B cell (primary cell): ENCODE results near the gene ASB15. TPM values are rescaled to one million over a fixed set of nuclear protein-coding genes. Genes with fewer than 3 reads are reported as not detected.

ENCODE experiments used
- ATAC-seq: fragments of 200-7000 bp; cut with Tn5 transposase; one replicate; pipeline ENCODE4 v1.10.0; 2021; ENCODE audit warnings: low read depth, mild to moderate bottlenecking, moderate number of reproducible peaks, moderate library complexity
- CTCF ChIA-PET: fragments of 350-600 bp; sonication (Branson Sonifier 250); formaldehyde crosslinking; loops from one replicate; lab custom pipeline; 2021; ENCODE audit warnings: antibody characterized with exemption, inconsistent platforms; lab: Charles Lee
- POLR2A ChIA-PET: fragments of 350-600 bp; sonication (Branson Sonifier 250); formaldehyde crosslinking; loops from one replicate; lab custom pipeline; 2021; ENCODE audit warnings: antibody characterized with exemption; lab: Charles Lee
- DNase-seq: peaks from one replicate; pipeline ENCODE4 v3.0.0; 2013
- H2AFZ ChIP-seq: 2 replicates; pipeline ENCODE4 v1.6.1; 2012; ENCODE audit warnings: mild to moderate bottlenecking, low read depth, low read length; ENCODE audit not compliant: insufficient read depth, poor library complexity, severe bottlenecking
- H3K27ac ChIP-seq, 2 donors: 1 replicate in 1 of 2; 2 replicates in 1 of 2; pipeline ENCODE4 v1.5.1; 2012 to 2013; ENCODE audit warnings: low read length in 2 of 2, mild to moderate bottlenecking in 2 of 2, moderate library complexity in 1 of 2
- H3K27me3 ChIP-seq, 4 experiments: fragments of 200-600 bp in 1 of 4; sonication (generic) in 1 of 4; replicated peaks in 1 of 4; 1 replicate in 2 of 4; 2 replicates in 2 of 4; pipeline versions ENCODE4 v1.6.1 to v1.7.0; 2013 to 2016; ENCODE audit warnings: low read length in 3 of 4, mild to moderate bottlenecking in 2 of 4, mixed read lengths in 1 of 4, moderate library complexity in 1 of 4; ENCODE audit not compliant: insufficient read depth in 4 of 4, control insufficient read depth in 3 of 4; ENCODE audit errors: control extremely low read depth in 1 of 4
- H3K36me3 ChIP-seq, 2 experiments: replicated peaks in 1 of 2; 1 replicate in 1 of 2; 2 replicates in 1 of 2; pipeline versions ENCODE4 v1.6.1 to v1.7.1; 2013; ENCODE audit warnings: low read length in 1 of 2; ENCODE audit not compliant: insufficient read depth in 2 of 2, control insufficient read depth in 1 of 2; ENCODE audit errors: control extremely low read depth in 1 of 2, extremely low read depth in 1 of 2
- H3K4me1 ChIP-seq, 2 donors: fragments of 200-600 bp in 1 of 2; sonication (generic) in 1 of 2; 1 replicate in 1 of 2; 2 replicates in 1 of 2; pipeline versions ENCODE4 v1.5.1 to v1.6.1; 2013 to 2017; ENCODE audit warnings: low read length in 2 of 2; ENCODE audit not compliant: control insufficient read depth in 2 of 2, insufficient read depth in 2 of 2
- H3K4me2 ChIP-seq: replicated peaks from 2 replicates; pipeline ENCODE3; 2012; ENCODE audit warnings: mild to moderate bottlenecking, low read depth, low read length; ENCODE audit not compliant: poor library complexity, severe bottlenecking
- H3K4me3 ChIP-seq, 5 experiments: fragments of 200-600 bp in 1 of 5; sonication (generic) in 1 of 5; 1 replicate in 3 of 5; 2 replicates in 2 of 5; pipeline versions ENCODE4 v1.5.1 to v1.7.0; 2011 to 2016; ENCODE audit warnings: low read length in 4 of 5, mild to moderate bottlenecking in 4 of 5, low read depth in 2 of 5, control low read depth in 1 of 5, moderate library complexity in 1 of 5; ENCODE audit not compliant: insufficient read depth in 1 of 5; ENCODE audit errors: control extremely low read depth in 1 of 5, extremely low read depth in 1 of 5
- H3K79me2 ChIP-seq: fragments of 200-600 bp; sonication (generic); one replicate; pipeline ENCODE4 v1.6.0; 2016; ENCODE audit warnings: low read length; ENCODE audit not compliant: control insufficient read depth, insufficient read depth
- H3K9ac ChIP-seq: fragments of 200-600 bp; sonication (generic); 2 replicates; pipeline ENCODE4 v1.6.1; 2017; ENCODE audit warnings: mild to moderate bottlenecking, low read length, moderate library complexity
- H3K9me3 ChIP-seq, 3 donors: one replicate each; pipeline versions ENCODE4 v1.6.1 to v1.7.1; 2013; ENCODE audit warnings: low read length in 2 of 3; ENCODE audit not compliant: control insufficient read depth in 2 of 3, insufficient read depth in 1 of 3; ENCODE audit errors: control extremely low read depth in 1 of 3
- H4K20me1 ChIP-seq: 2 replicates; pipeline ENCODE4 v1.6.0; 2012; ENCODE audit warnings: mild to moderate bottlenecking, low read length; ENCODE audit not compliant: insufficient read depth, control insufficient read depth, poor library complexity, severe bottlenecking
- H3K27ac Mint-ChIP-seq: one replicate; pipeline ENCODE4 v1.8.0; 2021; ENCODE audit warnings: mixed read lengths
- H3K27me3 Mint-ChIP-seq: one replicate; pipeline ENCODE4 v1.8.0; 2021; ENCODE audit warnings: mixed read lengths
- H3K4me1 Mint-ChIP-seq: one replicate; pipeline ENCODE4 v1.8.0; 2021; ENCODE audit warnings: mixed read lengths
- H3K4me3 Mint-ChIP-seq: one replicate; pipeline ENCODE4 v1.8.0; 2021; ENCODE audit warnings: mixed read lengths
- H3K9me3 Mint-ChIP-seq: one replicate; pipeline ENCODE4 v1.8.0; 2022; ENCODE audit warnings: mixed read lengths; ENCODE audit not compliant: insufficient read depth
- EZH2 ChIP-seq: IDR thresholded peaks from 2 replicates; pipeline ENCODE4 v1.6.1; 2012; ENCODE audit warnings: borderline replicate concordance, low read depth, mild to moderate bottlenecking, moderate library complexity, low read length; ENCODE audit not compliant: insufficient read depth, poor library complexity, severe bottlenecking
- WGBS: methylation state at CpG from one replicate; pipeline ENCODE4 v1.1.5; 2013; ENCODE audit warnings: missing lambda C conversion rate; ENCODE audit not compliant: insufficient coverage; 5-methylcytosine and 5-hydroxymethylcytosine counted together
- intact Hi-C: fragments of 100-400 bp; cut with micrococcal nuclease; formaldehyde crosslinking; loops from one replicate; pipeline ENCODE4 v1.10.0; 2022
- polyA plus RNA-seq: library from polyadenylated mRNA; depleted of rRNA; stranded (reverse); fragments of >200 nt; gene quantifications from 2 replicates; pipeline ENCODE4 v1.2.3, GENCODE V29; 2012
- total RNA-seq, 2 donors: library from RNA; stranded (reverse); fragments of 120-200 nt in 1 of 2; gene quantifications; 1 replicate in 1 of 2; 2 replicates in 1 of 2; pipeline versions ENCODE4 v1.2.3 to v1.2.4, GENCODE V29; 2013 to 2022
- TF ChIP-seq, protein P1 (sequence below): fragments of 200-600 bp; IDR thresholded peaks from one replicate; pipeline ENCODE4 v1.8.0; 2022; ENCODE audit warnings: antibody characterized with exemption, mild to moderate bottlenecking

The ASB15 gene
- total and polyA plus RNA-seq, 2 donors (not counting 1 experiment from before 2014, with no cell fraction given): not detected

- H3K27me3 ChIP-seq: no peaks in the 10 kb centered on the region
- Mint-ChIP-seq H3K4me1 (no peaks in the 10 kb centered on the region), H3K27me3 (peaks cover 25% of the 10 kb centered on the region), H3K9me3 (no peaks in the 10 kb centered on the region), H3K27ac (no peak overlapping the region), H3K4me3 (no peak overlapping the region)
- ATAC-seq (no peak), DNase-seq (no peak)
- H3K4me1 ChIP-seq: no peaks in the 10 kb centered on the region
- intact Hi-C loops: no loop called here
- no peaks in the 10 kb centered on the region for H3K9me3 ChIP-seq
- no peak overlapping the region for H3K4me2 ChIP-seq
- no peaks in the 10 kb centered on the region for H4K20me1 ChIP-seq
- CTCF ChIA-PET: no interaction called here
- H3K27ac ChIP-seq: no peak overlapping the region
- no peak overlapping the region for H2AFZ ChIP-seq
- H3K9ac ChIP-seq: no peak overlapping the region
- TF ChIP-seq, protein P1, sequence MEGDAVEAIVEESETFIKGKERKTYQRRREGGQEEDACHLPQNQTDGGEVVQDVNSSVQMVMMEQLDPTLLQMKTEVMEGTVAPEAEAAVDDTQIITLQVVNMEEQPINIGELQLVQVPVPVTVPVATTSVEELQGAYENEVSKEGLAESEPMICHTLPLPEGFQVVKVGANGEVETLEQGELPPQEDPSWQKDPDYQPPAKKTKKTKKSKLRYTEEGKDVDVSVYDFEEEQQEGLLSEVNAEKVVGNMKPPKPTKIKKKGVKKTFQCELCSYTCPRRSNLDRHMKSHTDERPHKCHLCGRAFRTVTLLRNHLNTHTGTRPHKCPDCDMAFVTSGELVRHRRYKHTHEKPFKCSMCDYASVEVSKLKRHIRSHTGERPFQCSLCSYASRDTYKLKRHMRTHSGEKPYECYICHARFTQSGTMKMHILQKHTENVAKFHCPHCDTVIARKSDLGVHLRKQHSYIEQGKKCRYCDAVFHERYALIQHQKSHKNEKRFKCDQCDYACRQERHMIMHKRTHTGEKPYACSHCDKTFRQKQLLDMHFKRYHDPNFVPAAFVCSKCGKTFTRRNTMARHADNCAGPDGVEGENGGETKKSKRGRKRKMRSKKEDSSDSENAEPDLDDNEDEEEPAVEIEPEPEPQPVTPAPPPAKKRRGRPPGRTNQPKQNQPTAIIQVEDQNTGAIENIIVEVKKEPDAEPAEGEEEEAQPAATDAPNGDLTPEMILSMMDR: no peak
- no peak for TF ChIP-seq EZH2
- POLR2A ChIA-PET: no interaction called here
- H3K4me3 ChIP-seq: no peak overlapping the region
- H3K79me2 ChIP-seq: no peaks in the 10 kb centered on the region
- no peaks in the 10 kb centered on the region for H3K36me3 ChIP-seq
- 95% methylated on average over 4 of the region's 6 CpGs for WGBS
Observed at GRCh38 chr7:123653162-123653561, 51.5 kb downstream of the ASB15 start.

GRCh38 chr7:123655614-123656013 lies 54.0 kb downstream of the ASB15 start, which contains the start of gene LMOD2:
LMOD2 (plus strand) TSS chr7:123655866; CDS start chr7:123655964, 98 bp downstream.
- H4K20me1 ChIP-seq: no peaks in the 10 kb centered on the region
- intact Hi-C loops: no loop called here
- no peaks in the 10 kb centered on the region for H3K79me2 ChIP-seq
- no peaks in the 10 kb centered on the region for H3K36me3 ChIP-seq
- Mint-ChIP-seq H3K4me3 (no peak within 1 kb of the TSS), H3K27ac (no peak within 1 kb of the TSS), H3K27me3 (peaks cover 27% of the 10 kb centered on the region), H3K4me1 (no peaks in the 10 kb centered on the region), H3K9me3 (no peaks in the 10 kb centered on the region)
- ATAC-seq: no peak
- H3K27me3 ChIP-seq: peaks cover 0 to 4% (median 0%) of the 10 kb centered on the region in 4 experiments
- H3K4me2 ChIP-seq: no peak within 1 kb of the TSS
- TF ChIP-seq EZH2: no peak
- TF ChIP-seq, protein P1: no peak
- H3K9ac ChIP-seq: no peak within 1 kb of the TSS
- POLR2A ChIA-PET: no interaction called here
- H3K9me3 ChIP-seq: no peaks in the 10 kb centered on the region
- 83% methylated on average over 6 of the region's 6 CpGs for WGBS
- H3K27ac ChIP-seq: no peak within 1 kb of the TSS
- no peak within 1 kb of the TSS for H2AFZ ChIP-seq
- CTCF ChIA-PET: no interaction called here
- no peak within 1 kb of the TSS for H3K4me3 ChIP-seq
- DNase-seq: no peak
- no peaks in the 10 kb centered on the region for H3K4me1 ChIP-seq
